T-helper 22 cell (primary cell): ENCODE results near the gene CA7.
A peak's percentile ranks its signal among the peaks of the same experiment; 100 is the strongest.
"Not testable (repeated sequence)": the region's sequence is repeated elsewhere in the genome, so short reads cannot be mapped to it uniquely, and the experiment has no call there.

ENCODE experiments used
- DNase-seq: peaks from one replicate; pipeline ENCODE4 v3.0.0-alpha.2; 2020; ENCODE audit warnings: low read depth

Gene CA7

GRCh38 chr16:66846831-66847230, 2.6 kb downstream of the CA7 start:
- no peak for DNase-seq

- no peak for DNase-seq
Measured at GRCh38 chr16:66847533-66848067, 3.4 kb downstream of the CA7 start.

- DNase-seq = no peak
Measured at GRCh38 chr16:66848172-66848571, 4.0 kb downstream of the CA7 start.

- no peak for DNase-seq
Measured at GRCh38 chr16:66849021-66849420, 4.8 kb downstream of the CA7 start.

GRCh38 chr16:66849549-66849948, 5.3 kb downstream of the CA7 start:
- no peak for DNase-seq

GRCh38 chr16:66850115-66850815, 6.1 kb downstream of the CA7 start:
- no peak for DNase-seq

- DNase-seq = no peak
Measured at GRCh38 chr16:66851166-66851964, 7.2 kb downstream of the CA7 start.

GRCh38 chr16:66853261-66854139, 9.3 kb downstream of the CA7 start:
- DNase-seq = no peak

- DNase-seq = no peak
Measured at GRCh38 chr16:66856184-66856730, 12.0 kb downstream of the CA7 start.

- no peak for DNase-seq
Measured at GRCh38 chr16:66856801-66857200, 12.6 kb downstream of the CA7 start.

- no peak for DNase-seq
Measured at GRCh38 chr16:66857437-66857836, 13.2 kb downstream of the CA7 start.

GRCh38 chr16:66858740-66859396, 14.7 kb downstream of the CA7 start:
- DNase-seq = no peak

GRCh38 chr16:66859397-66860068, 15.3 kb downstream of the CA7 start:
- DNase-seq = no peak

- no peak for DNase-seq
Measured at GRCh38 chr16:66862023-66862520, 17.9 kb downstream of the CA7 start.

- no peak for DNase-seq
Measured at GRCh38 chr16:66863707-66864106, 19.5 kb downstream of the CA7 start.

GRCh38 chr16:66869424-66869823, 25.2 kb downstream of the CA7 start:
- DNase-seq = no peak

- DNase-seq = not testable (repeated sequence)
Measured at GRCh38 chr16:66871363-66871762, 27.1 kb downstream of the CA7 start.

- no peak for DNase-seq
Measured at GRCh38 chr16:66871840-66872239, 27.6 kb downstream of the CA7 start.

GRCh38 chr16:66872559-66872942, 28.3 kb downstream of the CA7 start:
- DNase-seq = no peak

- peak; percentile 72 for DNase-seq
Measured at GRCh38 chr16:66872943-66873684, 28.9 kb downstream of the CA7 start.
